GM12892 (cell line): Measurements from ENCODE around the gene TLDC2.

ENCODE experiments used
- POLR2A ChIP-seq: IDR thresholded peaks from 2 replicates; pipeline ENCODE4 v1.6.1; 2011; ENCODE audit warnings: low read depth, low read length, control low read depth
- POLR2AphosphoS5 ChIP-seq: IDR thresholded peaks from 2 replicates; pipeline ENCODE4 v1.6.1; 2011; ENCODE audit warnings: low read depth, low read length, control low read depth
- TAF1 ChIP-seq: IDR thresholded peaks from 2 replicates; pipeline ENCODE4 v1.6.1; 2011; ENCODE audit warnings: low read depth, mild to moderate bottlenecking, control low read depth, low read length, borderline replicate concordance

DNA sequence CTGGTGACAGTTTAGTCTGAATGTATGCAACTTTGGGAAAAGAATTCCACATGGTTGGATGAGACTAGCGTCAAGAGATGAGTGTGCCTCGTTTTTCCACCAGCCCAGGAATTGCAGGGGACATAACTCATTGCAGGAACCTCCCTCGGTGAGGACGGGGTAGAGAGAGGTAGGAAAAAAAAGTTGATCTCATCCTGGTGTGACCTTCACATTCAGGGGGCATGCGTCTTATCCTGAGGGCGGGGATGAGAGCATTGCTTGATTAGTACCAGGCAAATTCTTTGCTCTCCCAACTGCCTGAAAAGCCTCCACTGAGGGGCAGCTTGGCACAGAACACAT is 11.8 kb downstream of the TLDC2 start:
- TF ChIP-seq POLR2A, result no peak
- no peak for TF ChIP-seq POLR2AphosphoS5
- TF ChIP-seq TAF1, result no peak
